Muscle of leg (tissue), 11 donors: ENCODE measurements around the gene LRSAM1. TPM values are rescaled to one million over a fixed set of nuclear protein-coding genes. Genes with fewer than 3 reads are reported as not detected.
"Not testable (repeated sequence)": the region's sequence is repeated elsewhere in the genome, so short reads cannot be mapped to it uniquely, and the experiment has no call there.

Experiments used
- DNase-seq: peaks from one replicate; pipeline ENCODE4 v3.0.0; 2013
- H3K27ac ChIP-seq: one replicate; pipeline ENCODE4 v1.5.1; 2013; ENCODE audit warnings: mild to moderate bottlenecking, low read length, control low read depth
- H3K27me3 ChIP-seq: one replicate; pipeline ENCODE4 v1.6.1; 2013; ENCODE audit warnings: low read length; ENCODE audit not compliant: control insufficient read depth, insufficient read depth
- H3K36me3 ChIP-seq: one replicate; pipeline ENCODE4 v1.6.1; 2013; ENCODE audit warnings: low read length; ENCODE audit not compliant: control insufficient read depth, insufficient read depth
- H3K4me1 ChIP-seq: one replicate; pipeline ENCODE4 v1.6.1; 2013; ENCODE audit warnings: low read length; ENCODE audit not compliant: control insufficient read depth, insufficient read depth
- H3K4me3 ChIP-seq: one replicate; pipeline ENCODE4 v1.5.1; 2013; ENCODE audit warnings: low read length, control low read depth
- H3K9me3 ChIP-seq: replicated peaks from 2 replicates; pipeline ENCODE4 v1.6.1; 2013; ENCODE audit warnings: low read depth, low read length; ENCODE audit not compliant: control insufficient read depth
- WGBS: methylation state at CpG from one replicate; pipeline ENCODE4 v1.1.5; 2013; ENCODE audit warnings: missing lambda C conversion rate; ENCODE audit not compliant: insufficient coverage; 5-methylcytosine and 5-hydroxymethylcytosine counted together
- polyA plus RNA-seq, 8 donors: library from polyadenylated mRNA; unstranded; fragments of 120-200 nt; gene quantifications; one replicate each; pipeline versions ENCODE4 v1.2.1 to v1.2.3, GENCODE V29; 2013; ENCODE audit warnings: inconsistent platforms in 1 of 8, low replicate concordance in 1 of 8; ENCODE audit not compliant: insufficient read length in 8 of 8, insufficient read depth in 1 of 8
- total RNA-seq: library from RNA; stranded (reverse); fragments of 120-200 nt; gene quantifications from one replicate; pipeline ENCODE4 v1.2.4, GENCODE V29; 2013

LRSAM1 gene
- total and polyA plus RNA-seq, 9 donors = 5.8 to 13.7 (median 11.4) TPM

- peaks cover 51% of the 10 kb centered on the region for H3K36me3 ChIP-seq
- no peak for DNase-seq
- H3K27ac ChIP-seq = no peak overlapping the region
- H3K27me3 ChIP-seq = no peaks in the 10 kb centered on the region
- H3K4me3 ChIP-seq = no peak overlapping the region
- peaks cover 14% of the 10 kb centered on the region for H3K4me1 ChIP-seq
- H3K9me3 ChIP-seq = no peaks in the 10 kb centered on the region
- WGBS = 0% methylated on average over 1 of the region's 6 CpGs
Observed at GRCh38 chr9:127455324-127455992, 4.1 kb downstream of the LRSAM1 start.

- peaks cover 9% of the 10 kb centered on the region for H3K4me1 ChIP-seq
- H3K36me3 ChIP-seq = peaks cover 66% of the 10 kb centered on the region
- 81% methylated on average over 15 of the region's 17 CpGs for WGBS
- no peak overlapping the region for H3K4me3 ChIP-seq
- H3K27ac ChIP-seq = no peak overlapping the region
- H3K9me3 ChIP-seq = no peaks in the 10 kb centered on the region
- H3K27me3 ChIP-seq = no peaks in the 10 kb centered on the region
- DNase-seq = no peak
Observed at GRCh38 chr9:127457191-127457878, 6.0 kb downstream of the LRSAM1 start.

GRCh38 chr9:127458921-127459320 lies 7.6 kb downstream of the LRSAM1 start:
- 74% methylated on average over 4 of the region's 9 CpGs for WGBS
- H3K4me3 ChIP-seq = no peak overlapping the region
- no peaks in the 10 kb centered on the region for H3K27me3 ChIP-seq
- H3K36me3 ChIP-seq = peaks cover 75% of the 10 kb centered on the region
- peaks cover 6% of the 10 kb centered on the region for H3K4me1 ChIP-seq
- H3K9me3 ChIP-seq = no peaks in the 10 kb centered on the region
- no peak for DNase-seq
- H3K27ac ChIP-seq = no peak overlapping the region

- WGBS = 39% methylated on average over 2 of the region's 3 CpGs
- no peak overlapping the region for H3K4me3 ChIP-seq
- H3K27me3 ChIP-seq = no peaks in the 10 kb centered on the region
- peaks cover 6% of the 10 kb centered on the region for H3K4me1 ChIP-seq
- no peaks in the 10 kb centered on the region for H3K9me3 ChIP-seq
- H3K27ac ChIP-seq = no peak overlapping the region
- H3K36me3 ChIP-seq = peaks cover 70% of the 10 kb centered on the region
- DNase-seq = no peak
Observed at GRCh38 chr9:127463382-127463781, 12.1 kb downstream of the LRSAM1 start.

- Histone ChIP-seq H3K9me3 (no peaks in the 10 kb centered on the region), H3K4me1 (peaks cover 6% of the 10 kb centered on the region), H3K27me3 (no peaks in the 10 kb centered on the region), H3K27ac (no peak overlapping the region), H3K4me3 (no peak overlapping the region), H3K36me3 (peaks cover 71% of the 10 kb centered on the region)
- DNase-seq = peak; percentile 38
- 31% methylated on average over 1 of the region's 7 CpGs for WGBS
Observed at GRCh38 chr9:127463911-127464310, 12.6 kb downstream of the LRSAM1 start.

GRCh38 chr9:127466407-127466917 lies 15.2 kb downstream of the LRSAM1 start:
- DNase-seq, H3K9me3 ChIP-seq, H3K27ac ChIP-seq, H3K27me3 ChIP-seq, H3K4me3 ChIP-seq, H3K4me1 ChIP-seq: not testable (repeated sequence)
- H3K36me3 ChIP-seq = peaks cover 50% of the 10 kb centered on the region
- 80% methylated on average over 1 of the region's 5 CpGs for WGBS

GRCh38 chr9:127467621-127468020 lies 16.3 kb downstream of the LRSAM1 start:
- Histone ChIP-seq H3K4me3 (no peak overlapping the region), H3K4me1 (peaks cover 6% of the 10 kb centered on the region), H3K36me3 (peaks cover 39% of the 10 kb centered on the region), H3K27ac (no peak overlapping the region), H3K27me3 (no peaks in the 10 kb centered on the region), H3K9me3 (no peaks in the 10 kb centered on the region)
- no peak for DNase-seq
- 90% methylated on average over 14 of the region's 14 CpGs for WGBS

- no peaks in the 10 kb centered on the region for H3K27me3 ChIP-seq
- H3K36me3 ChIP-seq = peaks cover 33% of the 10 kb centered on the region
- no peak overlapping the region for H3K27ac ChIP-seq
- H3K4me1 ChIP-seq = no peaks in the 10 kb centered on the region
- no peak for DNase-seq
- no peaks in the 10 kb centered on the region for H3K9me3 ChIP-seq
- no peak overlapping the region for H3K4me3 ChIP-seq
- WGBS = 83% methylated on average over 1 of the region's 3 CpGs
Observed at GRCh38 chr9:127470662-127471061, 19.4 kb downstream of the LRSAM1 start.

GRCh38 chr9:127473501-127473900 lies 22.2 kb downstream of the LRSAM1 start:
- no peak for DNase-seq
- no peaks in the 10 kb centered on the region for H3K27me3 ChIP-seq
- WGBS = 86% methylated on average over 4 of the region's 10 CpGs
- H3K27ac ChIP-seq = no peak overlapping the region
- no peaks in the 10 kb centered on the region for H3K9me3 ChIP-seq
- no peak overlapping the region for H3K4me3 ChIP-seq
- H3K4me1 ChIP-seq = no peaks in the 10 kb centered on the region
- H3K36me3 ChIP-seq = peaks cover 25% of the 10 kb centered on the region

GRCh38 chr9:127473932-127474331 lies 22.6 kb downstream of the LRSAM1 start:
- Histone ChIP-seq H3K27me3 (no peaks in the 10 kb centered on the region), H3K4me1 (no peaks in the 10 kb centered on the region), H3K9me3 (no peaks in the 10 kb centered on the region), H3K27ac (no peak overlapping the region), H3K4me3 (no peak overlapping the region), H3K36me3 (peaks cover 26% of the 10 kb centered on the region)
- DNase-seq = no peak
- 86% methylated on average over 3 of the region's 4 CpGs for WGBS
